Adipocyte (in vitro differentiated cells): ENCODE measurements around the gene ARHGEF33.

ENCODE experiments used
- DNase-seq: peaks from one replicate; pipeline ENCODE4 v3.0.0-alpha.2; 2015; ENCODE audit warnings: low read depth
- H3K27me3 ChIP-seq: replicated peaks from 2 replicates; pipeline ENCODE4 v1.7.0; 2013; ENCODE audit warnings: mild to moderate bottlenecking, low read length, moderate library complexity; ENCODE audit not compliant: control insufficient read depth, insufficient read depth
- H3K36me3 ChIP-seq: 2 replicates; pipeline ENCODE4 v1.7.0; 2013; ENCODE audit warnings: low read length, mild to moderate bottlenecking, moderate library complexity; ENCODE audit not compliant: control insufficient read depth, insufficient read depth, severe bottlenecking
- H3K4me1 ChIP-seq: 2 replicates; pipeline ENCODE4 v1.7.0; 2013; ENCODE audit warnings: mild to moderate bottlenecking, low read length, moderate library complexity; ENCODE audit not compliant: control insufficient read depth, insufficient read depth
- H3K4me3 ChIP-seq: 2 replicates; pipeline ENCODE4 v1.7.0; 2013; ENCODE audit warnings: mild to moderate bottlenecking, low read length, moderate library complexity
- H3K9ac ChIP-seq: 2 replicates; pipeline ENCODE4 v1.7.0; 2013; ENCODE audit warnings: mild to moderate bottlenecking, low read length, moderate library complexity
- H3K9me3 ChIP-seq: 2 replicates; pipeline ENCODE4 v1.7.0; 2013; ENCODE audit warnings: mild to moderate bottlenecking, low read length, moderate library complexity; ENCODE audit not compliant: control insufficient read depth

Gene ARHGEF33

DNA sequence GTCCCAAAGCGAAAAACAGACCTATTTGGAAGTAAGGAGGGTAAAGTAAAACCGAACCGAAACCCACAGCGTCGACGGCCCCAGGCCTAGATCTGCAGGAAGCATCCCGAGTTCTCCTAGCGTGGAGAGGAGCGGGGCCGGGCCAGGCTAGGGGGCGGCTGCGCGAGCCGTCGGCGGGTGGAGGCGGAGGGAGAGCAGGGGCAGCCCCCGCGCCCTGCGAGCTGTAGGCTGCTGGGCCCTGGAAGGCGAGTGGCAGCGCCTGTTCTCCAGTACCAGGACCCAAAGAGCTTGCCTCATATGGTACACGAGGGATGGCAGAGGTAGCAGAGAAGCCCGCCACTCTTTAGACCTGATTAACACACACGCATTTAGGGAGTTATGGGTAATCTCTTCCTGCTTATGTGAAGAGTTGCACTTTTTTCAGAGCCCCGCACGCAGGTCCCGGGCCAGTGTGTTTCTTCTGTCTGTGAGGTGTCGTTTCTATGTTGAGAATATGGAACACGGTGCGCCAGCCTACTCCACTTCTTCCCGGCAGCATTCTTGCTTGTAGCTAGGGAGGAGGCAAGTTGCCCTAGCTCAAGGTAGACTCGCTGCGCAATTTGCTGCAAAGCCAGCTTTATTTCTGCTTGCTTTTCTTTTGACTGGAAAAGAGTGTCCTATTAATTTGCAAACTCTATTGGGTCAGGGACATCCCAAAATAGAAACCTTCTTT lies 71.1 kb downstream of the ARHGEF33 start:
- Histone ChIP-seq H3K4me3 (peak overlapping the region; percentile 74), H3K9me3 (no peaks in the 10 kb centered on the region), H3K9ac (no peak overlapping the region), H3K36me3 (no peaks in the 10 kb centered on the region), H3K27me3 (no peaks in the 10 kb centered on the region), H3K4me1 (no peaks in the 10 kb centered on the region)
- no peak for DNase-seq

DNA sequence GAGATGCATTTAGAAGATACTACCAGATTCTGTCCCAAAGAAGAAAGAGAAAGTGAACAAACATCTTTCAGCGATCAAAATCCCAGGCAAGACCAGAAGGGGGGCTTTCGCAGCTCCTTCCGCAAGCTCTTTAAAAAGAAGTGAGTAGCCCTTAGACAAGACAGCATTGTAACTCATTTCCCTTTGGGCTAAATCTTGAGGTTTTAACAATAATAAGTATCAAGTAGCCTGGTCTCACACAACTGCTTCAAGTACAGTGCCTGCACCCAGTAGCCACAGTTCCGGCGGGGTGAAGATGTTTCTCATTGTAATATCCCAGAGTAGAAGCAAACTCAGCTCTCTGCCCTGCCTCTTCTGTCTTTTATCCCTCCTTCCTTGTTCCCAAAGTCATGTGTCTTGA lies 76.3 kb downstream of the ARHGEF33 start:
- H3K4me3 ChIP-seq: no peak overlapping the region
- H3K9ac ChIP-seq: no peak overlapping the region
- no peak for DNase-seq
- H3K9me3 ChIP-seq: no peaks in the 10 kb centered on the region
- no peaks in the 10 kb centered on the region for H3K27me3 ChIP-seq
- H3K4me1 ChIP-seq: no peaks in the 10 kb centered on the region
- H3K36me3 ChIP-seq: no peaks in the 10 kb centered on the region

GRCh38 chr2:38966678-38967077 lies 77.0 kb downstream of the ARHGEF33 start:
- no peak for DNase-seq
- no peaks in the 10 kb centered on the region for H3K27me3 ChIP-seq

GRCh38 chr2:38968021-38968420 lies 78.3 kb downstream of the ARHGEF33 start:
- H3K27me3 ChIP-seq: no peaks in the 10 kb centered on the region
- peaks cover 2% of the 10 kb centered on the region for H3K4me1 ChIP-seq
- no peak overlapping the region for H3K4me3 ChIP-seq
- DNase-seq: no peak
- H3K9ac ChIP-seq: no peak overlapping the region
- H3K36me3 ChIP-seq: no peaks in the 10 kb centered on the region
- H3K9me3 ChIP-seq: no peaks in the 10 kb centered on the region

More at GRCh38 chr2:38966678-38967077, 77.0 kb downstream of the ARHGEF33 start:
- H3K4me3 ChIP-seq: no peak overlapping the region
- no peaks in the 10 kb centered on the region for H3K4me1 ChIP-seq
- H3K36me3 ChIP-seq: no peaks in the 10 kb centered on the region
- no peak overlapping the region for H3K9ac ChIP-seq
- no peaks in the 10 kb centered on the region for H3K9me3 ChIP-seq

GRCh38 chr2:38971377-38971776 lies 81.7 kb downstream of the ARHGEF33 start:
- no peak overlapping the region for H3K9ac ChIP-seq
- no peaks in the 10 kb centered on the region for H3K9me3 ChIP-seq
- no peak overlapping the region for H3K4me3 ChIP-seq
- DNase-seq: no peak
- H3K27me3 ChIP-seq: no peaks in the 10 kb centered on the region
- H3K4me1 ChIP-seq: peaks cover 32% of the 10 kb centered on the region
- H3K36me3 ChIP-seq: no peaks in the 10 kb centered on the region

GRCh38 chr2:38973266-38973665 lies 83.6 kb downstream of the ARHGEF33 start:
- Histone ChIP-seq H3K27me3 (no peaks in the 10 kb centered on the region), H3K4me1 (peaks cover 36% of the 10 kb centered on the region), H3K9ac (no peak overlapping the region), H3K4me3 (no peak overlapping the region), H3K9me3 (no peaks in the 10 kb centered on the region), H3K36me3 (no peaks in the 10 kb centered on the region)
- DNase-seq: no peak

- peaks cover 36% of the 10 kb centered on the region for H3K4me1 ChIP-seq
- H3K9me3 ChIP-seq: no peaks in the 10 kb centered on the region
- no peak for DNase-seq
- no peak overlapping the region for H3K4me3 ChIP-seq
- no peak overlapping the region for H3K9ac ChIP-seq
- H3K36me3 ChIP-seq: peaks cover 5% of the 10 kb centered on the region
- no peaks in the 10 kb centered on the region for H3K27me3 ChIP-seq
Measured at GRCh38 chr2:38975042-38975441, 85.4 kb downstream of the ARHGEF33 start.

DNA sequence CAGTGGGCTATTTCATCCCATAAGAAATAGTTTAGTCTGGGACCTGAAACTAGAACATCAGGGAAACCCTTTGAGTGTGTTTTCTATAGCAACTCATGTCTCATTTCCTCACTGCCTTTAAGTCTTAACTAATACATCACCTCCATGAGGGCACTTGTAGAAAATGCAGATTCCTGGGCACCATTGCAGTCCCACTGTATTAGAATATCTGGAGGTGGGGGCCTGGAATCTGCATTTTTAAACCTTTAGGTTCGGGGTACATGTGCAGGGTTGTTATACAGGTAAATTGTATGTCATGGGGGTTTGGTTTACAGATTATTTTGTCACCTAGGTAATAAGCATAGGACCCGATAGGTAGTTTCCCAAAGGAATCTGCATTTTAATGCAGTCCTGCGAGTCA lies 87.4 kb downstream of the ARHGEF33 start:
- H3K4me3 ChIP-seq: no peak overlapping the region
- peaks cover 21% of the 10 kb centered on the region for H3K36me3 ChIP-seq
- no peaks in the 10 kb centered on the region for H3K27me3 ChIP-seq
- H3K4me1 ChIP-seq: peaks cover 36% of the 10 kb centered on the region
- H3K9me3 ChIP-seq: no peaks in the 10 kb centered on the region
- no peak for DNase-seq
- H3K9ac ChIP-seq: no peak overlapping the region

GRCh38 chr2:38978296-38978903 lies 88.7 kb downstream of the ARHGEF33 start:
- no peaks in the 10 kb centered on the region for H3K9me3 ChIP-seq
- H3K27me3 ChIP-seq: no peaks in the 10 kb centered on the region
- H3K4me3 ChIP-seq: no peak overlapping the region
- peaks cover 31% of the 10 kb centered on the region for H3K4me1 ChIP-seq
- no peak for DNase-seq
- peaks cover 33% of the 10 kb centered on the region for H3K36me3 ChIP-seq
- no peak overlapping the region for H3K9ac ChIP-seq

- Histone ChIP-seq H3K4me3 (no peak overlapping the region), H3K27me3 (no peaks in the 10 kb centered on the region), H3K4me1 (peaks cover 28% of the 10 kb centered on the region), H3K36me3 (peaks cover 38% of the 10 kb centered on the region), H3K9me3 (no peaks in the 10 kb centered on the region), H3K9ac (no peak overlapping the region)
- no peak for DNase-seq
Measured at GRCh38 chr2:38978908-38979307, 89.2 kb downstream of the ARHGEF33 start.

DNA sequence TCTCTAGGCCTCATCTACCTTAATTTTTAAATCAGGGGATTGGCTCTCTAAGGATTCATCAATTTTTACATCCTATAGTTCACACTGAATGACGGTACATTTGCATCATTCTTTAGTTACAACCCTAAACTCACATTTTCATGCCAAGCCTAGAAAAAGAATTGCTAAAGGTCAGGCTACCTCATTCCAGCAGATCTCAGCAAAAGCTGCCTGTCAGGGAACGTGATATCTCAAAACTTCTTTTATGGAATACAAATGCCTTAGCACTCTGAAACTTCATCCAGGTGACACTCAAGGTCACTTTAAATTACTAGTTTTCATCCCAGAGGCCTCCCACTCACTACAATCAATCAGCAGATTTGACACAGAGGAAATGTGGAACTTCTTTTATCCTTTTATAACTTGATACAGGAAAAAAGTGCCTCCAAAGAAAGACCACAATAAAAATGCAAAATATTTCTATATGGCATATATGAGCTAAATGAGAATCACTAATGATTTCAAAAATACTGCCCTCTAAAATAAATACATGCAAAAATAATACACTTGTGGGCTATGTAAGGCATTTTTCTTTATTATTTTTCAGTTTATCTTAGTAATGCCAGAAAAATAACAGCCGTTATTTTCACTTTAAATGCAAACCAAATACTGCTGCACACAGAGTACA lies 91.5 kb downstream of the ARHGEF33 start:
- no peak for DNase-seq
- H3K4me1 ChIP-seq: peaks cover 6% of the 10 kb centered on the region
- H3K9ac ChIP-seq: no peak overlapping the region
- H3K4me3 ChIP-seq: no peak overlapping the region
- H3K9me3 ChIP-seq: no peaks in the 10 kb centered on the region
- peaks cover 61% of the 10 kb centered on the region for H3K36me3 ChIP-seq
- no peaks in the 10 kb centered on the region for H3K27me3 ChIP-seq
